Dedifferentiated amniotic fluid mesenchymal stem cell (primary cell): Measurements from ENCODE around the gene CHRNB2.
A peak's percentile ranks its signal among the peaks of the same experiment; 100 is the strongest.

Experiments used
- DNase-seq: peaks from one replicate; pipeline ENCODE4 v3.0.0-alpha.2; 2016; ENCODE audit errors: extremely low spot score

The CHRNB2 gene

DNA sequence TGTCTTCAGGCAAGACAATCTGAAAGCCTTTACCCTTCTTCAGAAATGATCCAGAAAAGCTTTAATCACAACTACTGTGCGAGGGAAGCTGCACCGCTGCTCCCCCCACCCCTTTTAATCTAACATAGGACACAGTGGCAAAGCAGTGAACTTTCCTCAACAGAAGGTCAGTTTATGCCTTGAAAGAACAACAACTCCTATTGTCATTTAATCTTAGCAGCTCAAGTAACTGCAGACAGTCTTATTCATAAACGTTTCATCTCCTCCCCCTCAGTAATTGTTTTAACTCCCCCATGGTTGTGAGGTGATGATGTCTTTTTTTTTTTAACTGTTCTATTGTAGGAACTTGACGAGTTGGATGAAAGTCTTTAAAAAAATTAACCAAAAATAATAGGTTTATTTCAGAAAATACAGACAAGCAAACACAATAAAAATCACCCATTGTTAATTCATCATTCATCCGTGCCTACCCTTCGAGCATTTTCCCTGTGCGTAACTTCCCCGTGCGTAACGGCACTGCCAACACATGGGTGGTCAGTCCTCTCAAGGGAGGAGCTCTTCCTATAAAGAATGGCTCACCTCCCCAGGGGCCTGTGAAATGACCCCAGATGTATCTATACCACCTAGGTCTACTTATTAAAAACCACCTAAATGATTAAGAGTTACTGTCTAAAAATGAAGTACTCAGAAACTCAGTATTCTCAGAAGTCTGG is 43.7 kb downstream of the CHRNB2 start:
- DNase-seq: no peak

DNA sequence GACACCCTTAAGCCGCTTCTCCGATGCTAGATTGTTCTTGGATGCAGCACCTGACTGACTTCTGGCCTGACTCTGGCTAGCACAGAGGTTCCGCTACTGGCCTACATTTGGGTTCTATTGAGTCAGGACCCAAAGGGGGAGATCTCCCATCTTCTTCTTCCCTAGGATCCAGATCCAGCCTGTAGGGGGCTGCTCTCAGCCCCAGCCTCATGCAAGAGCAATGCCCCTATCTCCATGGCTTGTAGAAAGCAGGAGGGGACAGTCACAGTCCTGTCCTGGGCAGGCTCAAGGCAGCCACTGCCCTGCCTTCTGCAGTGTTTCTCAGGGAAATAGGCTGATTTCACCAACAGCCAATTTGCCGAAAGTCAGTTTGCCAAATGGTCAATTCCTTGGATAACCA is 46.7 kb downstream of the CHRNB2 start:
- no peak for DNase-seq

DNA sequence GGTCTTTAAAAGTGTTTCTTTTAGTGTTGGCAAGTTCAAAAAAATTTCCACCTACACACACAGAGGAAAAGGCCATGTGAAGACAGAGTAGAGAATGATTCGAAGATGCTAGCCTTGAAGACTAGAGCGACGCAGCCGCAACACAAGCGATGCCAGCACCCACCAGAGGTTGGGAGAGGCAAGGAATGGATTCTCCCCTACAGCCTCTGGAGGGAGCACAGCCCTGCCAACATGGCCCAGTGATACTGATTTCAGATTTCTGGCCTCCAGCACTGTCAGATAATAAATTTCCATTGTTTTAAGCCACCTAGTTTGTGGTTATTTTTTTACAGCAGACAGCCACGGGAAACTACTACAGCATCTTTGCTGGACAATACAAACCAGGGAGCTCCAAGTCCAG is 47.3 kb downstream of the CHRNB2 start:
- no peak for DNase-seq

DNA sequence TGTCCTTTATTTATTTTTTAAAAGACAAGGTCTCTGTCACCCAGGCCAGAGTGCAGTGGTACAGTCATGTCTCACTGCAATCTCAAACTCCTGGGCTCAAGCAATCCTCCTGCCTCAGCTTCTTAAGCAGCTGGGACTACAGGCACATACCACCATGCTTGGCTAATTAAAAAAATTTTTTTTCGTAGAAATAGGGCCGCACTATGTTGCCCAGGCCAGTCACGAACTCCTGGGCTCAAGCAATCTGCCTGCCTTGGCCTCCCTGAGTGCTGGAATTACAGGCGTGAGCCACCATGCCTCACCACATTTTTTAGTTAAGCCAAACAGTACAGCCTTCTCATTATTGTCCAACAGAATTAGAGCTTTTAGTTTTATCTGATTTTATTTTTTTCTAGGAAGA is 47.8 kb downstream of the CHRNB2 start:
- no peak for DNase-seq

- DNase-seq: no peak
Measured at GRCh38 chr1:154616659-154617345, 49.2 kb downstream of the CHRNB2 start.

GRCh38 chr1:154619181-154619948 is 51.8 kb downstream of the CHRNB2 start:
- no peak for DNase-seq

DNA sequence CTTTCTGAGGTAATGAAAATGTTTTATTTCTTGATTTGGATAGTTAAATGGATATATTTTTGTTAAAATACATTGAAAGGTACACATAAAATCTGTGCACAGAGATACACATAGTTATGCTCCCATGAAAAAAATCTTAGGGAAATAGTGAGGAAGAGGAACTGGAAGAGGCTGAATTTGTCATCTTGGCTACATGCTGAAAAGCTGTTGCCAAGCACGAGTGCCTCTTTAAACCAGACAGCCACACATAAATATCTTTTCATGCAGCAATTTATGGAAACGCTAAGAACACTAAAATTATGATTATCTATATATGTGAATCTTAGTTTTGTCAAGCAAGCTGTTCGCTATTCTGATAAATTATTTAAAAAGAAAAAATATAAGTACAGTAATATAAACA is 53.2 kb downstream of the CHRNB2 start:
- DNase-seq: no peak

- no peak for DNase-seq
Measured at GRCh38 chr1:154621875-154622274, 54.3 kb downstream of the CHRNB2 start.

- no peak for DNase-seq
Measured at GRCh38 chr1:154622503-154623039, 55.0 kb downstream of the CHRNB2 start.

GRCh38 chr1:154623358-154623757 is 55.8 kb downstream of the CHRNB2 start:
- no peak for DNase-seq

DNA sequence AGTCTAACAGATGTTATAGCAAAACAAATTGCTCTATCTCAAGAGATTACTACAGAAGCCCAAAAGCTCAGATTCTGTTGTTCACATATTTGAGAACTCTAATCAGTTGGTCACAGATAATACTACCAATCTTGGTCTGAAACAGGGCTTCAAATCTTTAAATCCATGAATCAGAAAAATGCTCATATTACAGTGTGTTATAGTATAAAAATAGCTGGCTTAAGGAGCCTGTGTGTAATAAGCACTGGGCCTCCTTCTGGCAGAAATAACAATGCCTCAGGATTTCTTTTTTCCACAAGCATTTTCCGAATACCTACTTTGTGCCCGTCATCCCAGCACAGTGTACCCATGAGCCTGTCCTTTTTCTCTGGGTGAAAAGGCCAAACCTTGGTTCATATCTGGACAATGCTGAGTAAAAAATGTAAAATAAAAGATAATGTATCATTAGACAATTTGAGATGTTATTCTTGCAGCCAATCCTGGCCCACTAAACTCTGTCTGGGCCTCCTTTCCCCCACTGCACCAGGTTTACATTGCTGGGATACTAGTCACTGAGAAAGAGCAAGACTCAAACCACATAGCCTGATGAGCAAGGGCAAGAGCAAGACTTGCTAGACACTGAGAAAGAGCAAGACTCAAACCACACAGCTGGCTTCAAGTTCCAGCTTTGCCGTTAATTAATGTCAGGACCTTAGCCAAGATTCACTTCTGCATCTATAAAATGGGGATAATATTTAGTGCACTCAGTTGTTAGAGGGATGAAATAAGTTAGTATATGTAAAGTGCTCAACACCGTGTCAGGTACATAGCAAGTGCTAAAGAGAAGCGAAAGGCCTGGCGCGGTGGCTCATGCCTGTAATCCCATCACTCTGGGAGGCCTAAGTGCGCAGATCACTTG is 57.4 kb downstream of the CHRNB2 start:
- peak; percentile 65 for DNase-seq

GRCh38 chr1:154626456-154627256 is 59.1 kb downstream of the CHRNB2 start:
- no peak for DNase-seq

DNA sequence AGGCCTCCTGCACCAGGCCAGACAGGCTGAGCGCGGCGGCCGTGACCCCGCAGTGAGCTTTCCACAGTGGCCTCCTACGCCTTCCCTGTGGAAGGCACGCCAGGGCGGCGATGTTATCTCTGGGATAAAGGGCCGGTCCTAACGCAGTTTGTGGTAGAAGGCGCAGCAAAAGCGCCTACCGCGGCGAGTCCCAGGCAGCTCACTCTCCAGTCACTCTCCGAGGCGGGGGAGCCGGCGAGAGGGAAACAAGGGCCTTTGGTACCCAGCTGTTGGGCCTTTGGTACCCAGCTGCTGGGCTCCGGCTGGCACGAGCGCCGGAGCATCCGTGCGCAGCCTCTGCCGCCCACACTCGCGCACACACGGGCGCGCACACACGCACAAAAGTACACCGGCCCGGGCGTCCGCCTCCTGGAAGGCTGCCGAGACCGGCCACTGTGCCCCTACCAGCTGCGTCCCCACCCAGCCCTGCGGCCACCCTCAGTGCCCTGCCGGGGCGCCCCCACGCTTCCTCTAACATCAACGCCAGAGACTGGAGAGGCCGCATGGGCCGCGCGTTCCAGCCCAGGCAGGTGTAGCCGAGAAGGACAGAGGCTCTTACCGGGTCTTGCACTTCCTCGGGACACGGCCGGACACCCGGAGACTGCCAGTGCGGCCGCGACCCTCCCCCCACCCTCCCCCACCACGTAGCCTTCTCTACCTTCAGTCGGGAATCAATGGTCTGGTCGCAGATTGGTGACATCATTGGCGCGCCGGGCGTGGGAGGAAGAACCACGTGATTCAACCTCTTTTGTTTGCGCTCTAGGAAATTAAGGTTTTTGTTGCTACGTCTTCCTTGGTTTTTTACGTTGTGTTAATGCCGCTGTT is 59.9 kb downstream of the CHRNB2 start:
- DNase-seq: peak; percentile 93

DNA sequence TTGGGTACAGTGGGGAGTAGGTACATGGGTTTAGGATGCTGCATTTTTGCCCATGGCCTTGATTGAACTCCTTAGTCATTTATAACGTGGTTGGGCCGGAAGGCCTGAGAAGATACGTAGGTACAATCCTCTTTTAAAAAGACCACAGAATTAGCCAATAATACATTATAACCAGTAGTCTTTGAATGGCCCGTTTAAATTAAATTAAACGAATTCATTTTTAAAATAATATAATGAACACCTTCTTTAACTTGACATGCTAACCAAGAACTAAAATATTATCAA is 60.5 kb downstream of the CHRNB2 start:
- no peak for DNase-seq

GRCh38 chr1:154629061-154629674 is 61.6 kb downstream of the CHRNB2 start:
- DNase-seq: no peak
